ENCODE measurements around the gene CALML4.
"Not testable (repeated sequence)": the region's sequence is repeated elsewhere in the genome, so short reads cannot be mapped to it uniquely, and the experiment has no call there.

Gene CALML4

GRCh38 chr15:68204361-68204760, 771 bp downstream of the CALML4 start:
- Histone ChIP-seq H3K9me3 (ENCODE audit: control insufficient read depth, low read length) (no peaks in the 10 kb centered on the region), H3K36me3 (ENCODE audit: control insufficient read depth, insufficient read depth, low read length) (no peaks in the 10 kb centered on the region), H3K79me2 (no peaks in the 10 kb centered on the region), H3K4me1 (peaks cover 2% of the 10 kb centered on the region), H3K4me3 (ENCODE audit: low read depth, low read length) (no peak overlapping the region), H3K27ac (no peak overlapping the region), H3K27me3 (ENCODE audit: control insufficient read depth, insufficient read depth, low read length) (no peaks in the 10 kb centered on the region), H3K9ac (no peak overlapping the region), H2AFZ (no peak overlapping the region), H3K4me2 (ENCODE audit: low read length) (no peak overlapping the region)
- no peak for TF ChIP-seq CTCF (IDR thresholded peaks at IDR 0.05)

- H2AFZ ChIP-seq, result no peak overlapping the region
- no peak for TF ChIP-seq CTCF (IDR thresholded peaks at IDR 0.05)
- H3K9me3 ChIP-seq (ENCODE audit: control insufficient read depth, low read length), result no peaks in the 10 kb centered on the region
- H3K27me3 ChIP-seq (ENCODE audit: control insufficient read depth, insufficient read depth, low read length), result no peaks in the 10 kb centered on the region
- no peaks in the 10 kb centered on the region for H3K36me3 ChIP-seq (ENCODE audit: control insufficient read depth, insufficient read depth, low read length)
- H3K27ac ChIP-seq, result no peak overlapping the region
- H3K4me2 ChIP-seq (ENCODE audit: low read length), result no peak overlapping the region
- no peaks in the 10 kb centered on the region for H3K79me2 ChIP-seq
- no peak overlapping the region for H3K9ac ChIP-seq
- H3K4me1 ChIP-seq, result peaks cover 2% of the 10 kb centered on the region
- H3K4me3 ChIP-seq (ENCODE audit: low read depth, low read length), result no peak overlapping the region
These were observed 1.2 kb downstream of the CALML4 start for GRCh38 chr15:68203956-68204355.

GRCh38 chr15:68203486-68203885, 1.6 kb downstream of the CALML4 start:
- H3K4me3 ChIP-seq (ENCODE audit: low read depth, low read length), result no peak overlapping the region
- H3K79me2 ChIP-seq, result no peaks in the 10 kb centered on the region
- no peak for TF ChIP-seq CTCF (IDR thresholded peaks at IDR 0.05)
- H3K4me1 ChIP-seq, result peaks cover 2% of the 10 kb centered on the region
- no peaks in the 10 kb centered on the region for H3K36me3 ChIP-seq (ENCODE audit: control insufficient read depth, insufficient read depth, low read length)
- H3K27ac ChIP-seq, result no peak overlapping the region
- H3K27me3 ChIP-seq (ENCODE audit: control insufficient read depth, insufficient read depth, low read length), result no peaks in the 10 kb centered on the region
- H3K9ac ChIP-seq, result no peak overlapping the region
- no peak overlapping the region for H3K4me2 ChIP-seq (ENCODE audit: low read length)
- no peaks in the 10 kb centered on the region for H3K9me3 ChIP-seq (ENCODE audit: control insufficient read depth, low read length)
- no peak overlapping the region for H2AFZ ChIP-seq

GRCh38 chr15:68202994-68203393, 2.1 kb downstream of the CALML4 start:
- not testable (repeated sequence) for H3K4me3 ChIP-seq (ENCODE audit: low read depth, low read length); H3K79me2 ChIP-seq; H3K27me3 ChIP-seq (ENCODE audit: control insufficient read depth, insufficient read depth, low read length); H3K27ac ChIP-seq; H3K9ac ChIP-seq; H3K4me1 ChIP-seq; H2AFZ ChIP-seq; H3K4me2 ChIP-seq (ENCODE audit: low read length); H3K36me3 ChIP-seq (ENCODE audit: control insufficient read depth, insufficient read depth, low read length); H3K9me3 ChIP-seq (ENCODE audit: control insufficient read depth, low read length)

GRCh38 chr15:68201879-68202261, 3.3 kb downstream of the CALML4 start:
- H3K9me3 ChIP-seq (ENCODE audit: control insufficient read depth, low read length), result no peaks in the 10 kb centered on the region
- H3K27me3 ChIP-seq (ENCODE audit: control insufficient read depth, insufficient read depth, low read length), result no peaks in the 10 kb centered on the region
- no peak overlapping the region for H3K9ac ChIP-seq
- H3K4me3 ChIP-seq (ENCODE audit: low read depth, low read length), result no peak overlapping the region
- H2AFZ ChIP-seq, result no peak overlapping the region
- H3K36me3 ChIP-seq (ENCODE audit: control insufficient read depth, insufficient read depth, low read length), result no peaks in the 10 kb centered on the region
- TF ChIP-seq CTCF (IDR thresholded peaks at IDR 0.05), result no peak
- H3K27ac ChIP-seq, result no peak overlapping the region
- no peaks in the 10 kb centered on the region for H3K79me2 ChIP-seq
- peaks cover 2% of the 10 kb centered on the region for H3K4me1 ChIP-seq
- no peak overlapping the region for H3K4me2 ChIP-seq (ENCODE audit: low read length)

Data from parathyroid adenoma (tissue), 2 donors.